IgD-negative memory B cell (primary cell): ENCODE results near the gene IFNL4. TPM values are rescaled to one million over a fixed set of nuclear protein-coding genes. Genes with fewer than 3 reads are reported as not detected.
"Not testable (repeated sequence)": the region's sequence is repeated elsewhere in the genome, so short reads cannot be mapped to it uniquely, and the experiment has no call there.

ENCODE experiments used
- H3K27ac Mint-ChIP-seq, 3 donors: one replicate each; pipeline ENCODE4 v1.8.0; 2020 to 2022; ENCODE audit warnings: mild to moderate bottlenecking in 3 of 3, mixed read lengths in 3 of 3, moderate library complexity in 1 of 3
- H3K27me3 Mint-ChIP-seq: one replicate; pipeline ENCODE4 v1.8.0; 2021; ENCODE audit warnings: mixed read lengths
- H3K36me3 Mint-ChIP-seq: one replicate; pipeline ENCODE4 v1.8.0; 2020; ENCODE audit warnings: mild to moderate bottlenecking, mixed read lengths
- H3K4me1 Mint-ChIP-seq, 3 donors: one replicate each; pipeline ENCODE4 v1.8.0; 2020 to 2022; ENCODE audit warnings: mixed read lengths in 3 of 3, mild to moderate bottlenecking in 1 of 3
- H3K4me3 Mint-ChIP-seq, 4 donors: one replicate each; pipeline ENCODE4 v1.8.0; 2020 to 2022; ENCODE audit warnings: mild to moderate bottlenecking in 4 of 4, mixed read lengths in 4 of 4, moderate library complexity in 3 of 4
- H3K9me3 Mint-ChIP-seq, 3 donors: one replicate each; pipeline ENCODE4 v1.8.0; 2020 to 2021; ENCODE audit warnings: mixed read lengths in 3 of 3, mild to moderate bottlenecking in 1 of 3
- polyA plus RNA-seq: library from polyadenylated mRNA; unstranded; fragments of 300-500 nt; fragmentation: Illumina TruSeq; gene quantifications from one replicate; pipeline ENCODE4 v1.2.3, GENCODE V29; 2021

IFNL4 gene
- polyA plus RNA-seq, 1 donor from 2014 or later: not detected

DNA sequence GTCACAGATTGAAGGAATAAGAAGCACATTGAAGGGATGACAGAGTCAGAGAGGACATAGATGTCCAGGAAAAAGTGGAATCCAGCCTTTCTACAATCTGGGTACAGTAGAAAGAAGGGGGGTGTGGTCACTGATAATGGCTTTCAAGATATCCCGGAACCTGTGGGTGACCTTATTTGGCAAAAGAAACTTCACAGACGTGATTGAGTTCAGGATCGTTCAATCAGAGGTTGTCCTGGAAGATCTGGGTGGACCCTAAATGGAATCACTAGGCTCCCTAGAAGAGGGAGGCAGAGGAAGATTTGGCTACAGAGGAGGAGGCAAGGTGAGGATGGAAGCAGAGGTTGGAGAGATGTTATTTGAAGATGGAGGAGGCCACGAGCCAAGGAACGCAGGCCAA, 31.6 kb downstream of the IFNL4 start:
- H3K27me3 Mint-ChIP-seq: peaks cover 17% of the 10 kb centered on the region
- H3K4me3 Mint-ChIP-seq: no peak overlapping the region
- H3K9me3 Mint-ChIP-seq: peaks cover 0 to 6% (median 5%) of the 10 kb centered on the region in 3 donors
- H3K4me1 Mint-ChIP-seq: peaks cover 0 to 1% (median 0%) of the 10 kb centered on the region in 3 donors
- peaks cover 3% of the 10 kb centered on the region for H3K36me3 Mint-ChIP-seq
- H3K27ac Mint-ChIP-seq: no peak overlapping the region

DNA sequence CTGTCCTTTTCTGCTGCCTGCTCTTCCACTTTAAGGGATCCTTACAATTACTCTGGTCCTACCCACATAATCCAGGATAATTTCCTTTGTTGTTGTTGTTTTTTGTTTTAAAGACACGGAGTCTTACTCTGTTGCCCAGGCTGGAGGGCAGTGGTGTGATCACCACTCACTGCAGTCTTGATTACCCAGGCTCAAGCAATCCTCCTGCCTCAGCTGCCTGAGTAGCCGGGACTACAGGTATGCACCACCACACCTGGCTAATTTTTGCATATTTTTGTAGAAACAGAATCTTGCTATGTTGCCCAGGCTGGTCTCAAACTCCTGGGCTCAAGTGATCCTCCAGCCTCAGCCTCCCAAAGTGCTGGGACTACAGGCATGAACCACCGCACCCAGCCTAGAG, 33.3 kb downstream of the IFNL4 start:
- not testable (repeated sequence) for H3K27ac Mint-ChIP-seq, H3K4me1 Mint-ChIP-seq, H3K9me3 Mint-ChIP-seq, H3K4me3 Mint-ChIP-seq, H3K36me3 Mint-ChIP-seq
- peaks cover 11% of the 10 kb centered on the region for H3K27me3 Mint-ChIP-seq

DNA sequence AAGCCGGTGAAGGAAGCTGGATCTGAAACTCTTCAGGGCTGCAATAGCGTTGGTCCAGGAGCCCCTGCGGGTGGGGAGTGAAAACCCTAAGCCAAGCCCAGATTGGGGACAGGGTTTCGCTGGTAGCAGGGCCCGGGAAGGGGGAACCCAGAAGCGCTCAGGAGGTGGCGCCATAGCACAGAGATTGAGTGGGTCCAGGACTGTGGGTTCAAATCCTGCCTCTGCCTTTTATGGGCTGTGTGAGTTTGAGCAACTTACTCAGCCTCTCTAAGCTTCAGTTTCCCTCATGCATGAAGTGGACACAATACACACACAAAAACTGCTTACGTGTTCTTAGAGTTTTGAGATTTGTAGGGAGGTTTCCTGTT, 36.3 kb downstream of the IFNL4 start:
- peaks cover 0 to 2% (median 0%) of the 10 kb centered on the region in 3 donors for H3K4me1 Mint-ChIP-seq
- peaks cover 0 to 5% (median 4%) of the 10 kb centered on the region in 3 donors for H3K9me3 Mint-ChIP-seq
- H3K27ac Mint-ChIP-seq: no peak overlapping the region
- H3K4me3 Mint-ChIP-seq: no peak overlapping the region
- peaks cover 5% of the 10 kb centered on the region for H3K27me3 Mint-ChIP-seq
- H3K36me3 Mint-ChIP-seq: no peaks in the 10 kb centered on the region

DNA sequence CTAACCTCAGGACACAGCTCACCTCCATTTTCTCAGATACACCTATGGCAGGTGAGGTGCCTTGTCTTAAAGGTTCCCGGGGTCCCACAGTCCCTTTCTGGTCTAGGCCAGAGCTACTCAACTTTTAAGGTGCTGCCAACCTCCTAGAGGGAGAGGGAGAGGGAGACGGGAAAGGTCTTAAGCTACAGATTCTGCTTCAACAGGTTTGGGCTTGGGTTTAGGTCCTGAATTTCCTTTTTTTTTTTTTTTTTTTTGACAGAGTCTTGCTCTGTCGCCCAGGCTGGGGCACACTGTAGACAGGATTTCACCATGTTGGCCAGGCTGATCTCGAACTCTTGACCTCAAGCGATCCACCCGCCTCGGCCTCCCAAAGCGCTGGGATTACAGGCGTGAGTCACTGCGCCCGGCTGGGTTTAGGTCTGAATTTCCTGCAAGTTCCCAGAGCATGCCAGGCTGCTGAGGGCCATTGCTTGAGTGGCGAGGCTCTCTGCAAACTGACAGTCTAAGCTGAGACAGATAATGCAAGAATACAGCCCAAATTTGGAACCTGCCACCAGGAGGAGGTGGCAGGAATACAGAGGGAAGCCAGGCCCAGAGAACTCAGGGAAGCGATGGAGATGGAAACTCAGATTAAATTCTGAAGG, 36.8 kb downstream of the IFNL4 start:
- H3K27me3 Mint-ChIP-seq: peaks cover under 1% of the 10 kb centered on the region
- H3K27ac Mint-ChIP-seq: no peak overlapping the region
- no peaks in the 10 kb centered on the region for H3K36me3 Mint-ChIP-seq
- H3K4me1 Mint-ChIP-seq: peaks cover 0 to 2% (median 0%) of the 10 kb centered on the region in 3 donors
- H3K4me3 Mint-ChIP-seq: no peak overlapping the region
- H3K9me3 Mint-ChIP-seq: peaks cover 0 to 4% (median under 1%) of the 10 kb centered on the region in 3 donors

- no peaks in the 10 kb centered on the region for H3K36me3 Mint-ChIP-seq
- no peak overlapping the region for H3K4me3 Mint-ChIP-seq
- no peak overlapping the region for H3K27ac Mint-ChIP-seq
- H3K9me3 Mint-ChIP-seq: no peaks in the 10 kb centered on the region
- peaks cover 0 to 2% (median 0%) of the 10 kb centered on the region in 3 donors for H3K4me1 Mint-ChIP-seq
- H3K27me3 Mint-ChIP-seq: peaks cover 6% of the 10 kb centered on the region
These were observed 39.5 kb downstream of the IFNL4 start for GRCh38 chr19:39209196-39209595.

- H3K27ac Mint-ChIP-seq: peak overlapping the region in 1 of 3 donors; percentile 26
- H3K27me3 Mint-ChIP-seq: peaks cover 9% of the 10 kb centered on the region
- H3K4me1 Mint-ChIP-seq: peaks cover 0 to 2% (median 0%) of the 10 kb centered on the region in 3 donors
These were observed 40.4 kb downstream of the IFNL4 start for GRCh38 chr19:39208175-39208795.

DNA sequence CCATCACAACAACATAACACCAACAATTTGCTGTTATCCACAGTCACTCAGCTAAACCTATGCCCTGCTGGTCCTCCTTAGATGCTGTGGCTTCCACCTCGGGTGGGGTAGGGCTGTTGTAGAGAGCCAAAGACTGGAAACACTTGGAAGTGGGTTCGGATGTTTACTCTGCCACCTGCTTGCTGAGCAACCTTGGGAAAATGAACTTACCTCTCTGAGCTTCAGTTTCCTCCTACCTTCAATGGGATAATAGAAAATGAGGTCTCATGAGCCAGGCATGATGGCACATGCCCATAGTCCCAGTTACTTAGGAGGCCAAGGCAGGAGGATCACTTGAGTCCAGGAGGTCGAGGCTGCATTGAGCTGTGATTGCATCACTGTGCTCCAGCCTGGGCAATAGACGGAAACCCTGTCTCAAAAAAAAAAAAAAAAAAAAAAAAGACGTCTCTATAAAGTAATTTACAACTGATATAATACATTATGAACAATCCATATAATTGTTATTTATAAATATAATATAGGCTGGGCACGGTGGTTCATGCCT, 41.3 kb downstream of the IFNL4 start:
- Mint-ChIP-seq H3K4me3 (no peak overlapping the region), H3K27ac (no peak overlapping the region), H3K4me1 (peaks cover 0 to 2% (median 0%) of the 10 kb centered on the region in 3 donors), H3K27me3 (peaks cover 16% of the 10 kb centered on the region), H3K9me3 (no peaks in the 10 kb centered on the region), H3K36me3 (no peaks in the 10 kb centered on the region)

More at GRCh38 chr19:39208175-39208795, 40.4 kb downstream of the IFNL4 start:
- Mint-ChIP-seq H3K36me3 (no peaks in the 10 kb centered on the region), H3K9me3 (no peaks in the 10 kb centered on the region), H3K4me3 (no peak overlapping the region)

DNA sequence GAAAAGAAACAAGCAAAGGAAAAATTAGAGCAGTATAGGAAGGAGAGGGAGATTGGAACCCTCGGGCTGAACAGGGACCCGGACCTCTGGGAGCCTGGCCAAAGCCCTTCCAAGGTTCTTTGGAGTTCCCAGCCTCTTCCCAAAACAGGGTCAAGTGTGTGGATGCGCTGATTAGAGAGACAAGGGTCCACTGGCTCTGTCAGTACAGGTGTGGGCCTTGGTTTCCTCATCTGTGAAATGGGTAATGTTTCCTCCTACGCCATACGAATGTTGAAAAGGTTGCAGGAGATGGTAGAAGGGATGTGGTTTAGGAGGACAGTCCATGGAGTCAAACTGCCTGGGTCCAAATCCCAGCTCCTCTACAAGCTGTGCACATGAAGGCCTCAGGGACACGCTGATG, 42.5 kb downstream of the IFNL4 start:
- no peaks in the 10 kb centered on the region for H3K9me3 Mint-ChIP-seq
- no peak overlapping the region for H3K27ac Mint-ChIP-seq
- peaks cover 23% of the 10 kb centered on the region for H3K27me3 Mint-ChIP-seq
- H3K4me1 Mint-ChIP-seq: peaks cover 0 to 2% (median 0%) of the 10 kb centered on the region in 3 donors
- H3K36me3 Mint-ChIP-seq: no peaks in the 10 kb centered on the region
- H3K4me3 Mint-ChIP-seq: no peak overlapping the region

DNA sequence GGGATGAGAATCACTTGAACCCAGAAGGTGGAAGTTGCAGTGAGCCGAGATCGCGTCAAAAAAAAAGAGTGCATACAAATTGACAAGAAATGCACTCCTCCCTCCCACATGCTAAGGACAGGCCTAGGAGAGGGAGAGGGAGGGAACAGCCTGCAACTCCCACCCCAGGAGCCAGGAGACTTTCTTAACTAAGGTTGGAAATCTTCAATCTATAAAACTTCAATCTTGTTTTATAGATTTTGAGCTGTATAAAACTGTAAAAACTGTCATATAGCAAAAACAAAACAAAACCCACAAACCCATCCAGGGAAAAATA, 43.2 kb downstream of the IFNL4 start:
- Mint-ChIP-seq H3K27me3 (peaks cover 28% of the 10 kb centered on the region), H3K27ac (no peak overlapping the region), H3K4me3 (no peak overlapping the region), H3K9me3 (no peaks in the 10 kb centered on the region), H3K36me3 (no peaks in the 10 kb centered on the region), H3K4me1 (peaks cover 0 to 2% (median 0%) of the 10 kb centered on the region in 3 donors)

DNA sequence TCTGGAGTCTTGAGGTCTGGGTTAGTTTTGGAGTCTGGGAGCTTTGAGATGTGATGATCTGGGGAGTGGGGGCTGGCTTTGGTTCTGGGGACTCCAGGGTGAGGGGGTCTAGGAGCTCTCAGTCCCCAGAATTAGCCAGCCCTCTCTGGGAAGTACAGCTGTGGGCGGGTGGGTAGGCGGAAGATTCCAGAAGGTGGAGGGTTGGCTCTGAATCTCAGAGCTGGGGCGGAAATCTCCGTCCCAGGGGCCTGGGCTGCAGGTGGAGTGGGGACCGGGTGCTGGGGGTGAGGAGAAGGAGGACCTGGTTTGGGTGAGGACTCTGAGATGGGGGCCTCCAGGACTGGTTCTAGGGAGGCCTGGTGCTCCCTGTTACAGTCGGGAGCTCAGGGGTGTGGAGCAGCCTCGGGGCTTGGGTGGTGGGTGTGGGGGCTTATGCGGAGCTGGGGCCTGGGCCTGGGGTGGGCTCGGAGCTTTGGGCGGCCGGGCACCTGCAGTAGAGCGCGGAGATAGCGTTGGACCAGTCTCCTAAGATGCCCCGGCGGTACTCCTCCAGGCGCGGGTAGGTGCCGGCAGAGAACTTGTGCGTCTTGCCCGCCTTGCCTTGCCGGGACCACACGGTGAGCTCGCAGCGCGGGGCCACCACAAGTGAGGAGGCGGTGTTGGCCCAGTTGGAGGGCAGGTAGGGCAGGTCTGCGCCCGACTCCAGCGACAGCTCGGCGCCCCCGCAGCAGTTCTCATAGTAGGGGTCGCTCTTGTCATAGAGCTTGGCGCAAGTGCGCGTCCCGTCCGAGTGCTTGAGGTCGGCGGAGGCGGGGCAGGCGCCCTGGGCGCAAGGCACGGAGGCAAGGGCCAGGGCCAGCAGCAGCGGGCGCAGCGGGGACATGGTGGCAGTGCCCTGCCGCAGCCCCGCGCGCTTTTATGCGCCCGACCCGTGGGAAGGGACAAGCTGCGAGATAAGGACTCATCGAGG, 45.0 kb downstream of the IFNL4 start, which contains the start of gene SYCN:
Gene SYCN, minus strand, starts transcription at position 892 of the 970 bp plus-strand sequence. Its CDS starts 9 bp downstream, at position 883.
- Mint-ChIP-seq H3K36me3 (no peaks in the 10 kb centered on the region), H3K27me3 (peaks cover 32% of the 10 kb centered on the region), H3K4me1 (peaks cover 0 to 2% (median 0%) of the 10 kb centered on the region in 3 donors), H3K27ac (peak within 1 kb of the TSS in 1 of 3 donors; percentile 67), H3K9me3 (no peaks in the 10 kb centered on the region), H3K4me3 (no peak within 1 kb of the TSS)

GRCh38 chr19:39202998-39203355, 45.7 kb downstream of the IFNL4 start:
- peaks cover 36% of the 10 kb centered on the region for H3K27me3 Mint-ChIP-seq
- no peaks in the 10 kb centered on the region for H3K4me1 Mint-ChIP-seq
- H3K4me3 Mint-ChIP-seq: no peak overlapping the region
- H3K27ac Mint-ChIP-seq: no peak overlapping the region
- no peaks in the 10 kb centered on the region for H3K36me3 Mint-ChIP-seq
- no peaks in the 10 kb centered on the region for H3K9me3 Mint-ChIP-seq

DNA sequence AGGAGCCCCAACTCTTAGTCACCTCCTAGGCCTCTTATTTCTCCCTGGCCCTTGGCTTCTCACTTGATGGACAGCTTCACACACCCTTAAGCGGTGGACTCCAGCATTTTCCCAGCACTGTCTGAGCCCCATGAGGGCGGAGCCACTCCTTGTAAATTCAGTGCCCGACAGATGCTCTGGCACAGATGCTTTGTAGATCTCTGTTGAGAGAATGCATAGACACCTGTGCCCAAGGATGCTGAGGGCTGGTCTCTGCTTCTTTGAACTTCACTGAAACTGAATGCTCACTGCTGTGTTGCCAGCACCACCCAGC, 47.9 kb downstream of the IFNL4 start:
- peaks cover 51% of the 10 kb centered on the region for H3K27me3 Mint-ChIP-seq
- no peak overlapping the region for H3K4me3 Mint-ChIP-seq
- H3K9me3 Mint-ChIP-seq: no peaks in the 10 kb centered on the region

GRCh38 chr19:39200066-39200802, 48.4 kb downstream of the IFNL4 start:
- H3K27ac Mint-ChIP-seq: no peak overlapping the region
- H3K36me3 Mint-ChIP-seq: no peaks in the 10 kb centered on the region
- peak overlapping the region in 1 of 4 donors; percentile 72 for H3K4me3 Mint-ChIP-seq
- peaks cover 0 to 5% (median 2%) of the 10 kb centered on the region in 3 donors for H3K4me1 Mint-ChIP-seq
- no peaks in the 10 kb centered on the region for H3K9me3 Mint-ChIP-seq
- peaks cover 56% of the 10 kb centered on the region for H3K27me3 Mint-ChIP-seq

More for the DNA sequence above, 47.9 kb downstream of the IFNL4 start:
- no peak overlapping the region for H3K27ac Mint-ChIP-seq
- peaks cover 0 to 3% (median 2%) of the 10 kb centered on the region in 3 donors for H3K4me1 Mint-ChIP-seq
- no peaks in the 10 kb centered on the region for H3K36me3 Mint-ChIP-seq

DNA sequence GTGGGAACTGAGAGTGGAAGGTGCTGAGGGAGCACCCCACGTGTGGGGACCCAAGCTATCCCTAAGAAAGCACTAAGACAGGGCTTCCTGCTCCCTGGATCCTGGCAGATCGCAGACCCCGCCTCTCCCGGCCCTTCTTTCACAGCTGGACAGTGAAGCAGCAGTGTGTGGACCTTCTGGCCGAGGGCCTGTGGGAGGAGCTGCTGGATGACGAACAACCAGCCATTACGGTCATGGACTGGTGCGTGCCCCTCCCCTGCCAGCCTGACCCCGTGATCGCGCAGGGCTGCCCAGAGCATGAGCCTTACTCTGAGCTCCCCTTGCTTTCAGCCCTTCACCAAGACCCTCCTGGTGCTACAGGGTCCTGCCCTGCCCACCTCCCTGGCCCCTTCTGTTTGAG, 49.6 kb downstream of the IFNL4 start:
- Mint-ChIP-seq H3K36me3 (no peaks in the 10 kb centered on the region), H3K4me3 (peak overlapping the region in 1 of 4 donors; percentile 12), H3K27ac (no peak overlapping the region), H3K9me3 (no peaks in the 10 kb centered on the region), H3K4me1 (peaks cover 0 to 7% (median 2%) of the 10 kb centered on the region in 3 donors), H3K27me3 (peaks cover 52% of the 10 kb centered on the region)
